DOHH2 (cell line): ENCODE measurements around the gene IGF1R.

Experiments used
- H3F3A ChIP-seq: fragments of 200-600 bp; sonication (generic), shearing (Covaris generic); 2 replicates; pipeline ENCODE4 v1.6.0; 2016; ENCODE audit warnings: antibody characterized with exemption, mild to moderate bottlenecking; ENCODE audit not compliant: control insufficient read depth, insufficient read depth
- H3K27ac ChIP-seq: fragments of 200-600 bp; sonication (generic); 2 replicates; pipeline ENCODE4 v1.5.1; 2014; ENCODE audit warnings: low read depth, mild to moderate bottlenecking, low read length, moderate library complexity
- H3K27me3 ChIP-seq: fragments of 200-600 bp; sonication (generic); 2 replicates; pipeline ENCODE4 v1.6.1; 2014; ENCODE audit warnings: mild to moderate bottlenecking, low read length, mixed read lengths; ENCODE audit not compliant: control insufficient read depth
- H3K36me3 ChIP-seq: fragments of 200-600 bp; sonication (generic); 2 replicates; pipeline ENCODE4 v1.6.1; 2014; ENCODE audit warnings: mild to moderate bottlenecking, low read length, moderate library complexity, mixed read lengths; ENCODE audit not compliant: control insufficient read depth
- H3K4me1 ChIP-seq: fragments of 200-600 bp; sonication (generic); 2 replicates; pipeline ENCODE4 v1.6.1; 2014; ENCODE audit warnings: mild to moderate bottlenecking, low read length, mixed read lengths; ENCODE audit not compliant: control insufficient read depth
- H3K4me2 ChIP-seq: fragments of 200-600 bp; sonication (generic); 2 replicates; pipeline ENCODE4 v1.6.0; 2014; ENCODE audit warnings: mild to moderate bottlenecking, low read length, moderate library complexity
- H3K4me3 ChIP-seq: fragments of 200-600 bp; sonication (generic); 2 replicates; pipeline ENCODE4 v1.5.1; 2014; ENCODE audit warnings: mild to moderate bottlenecking, low read length, mixed read lengths
- H3K79me2 ChIP-seq: fragments of 200-600 bp; sonication (generic); 2 replicates; pipeline ENCODE4 v1.6.1; 2014; ENCODE audit warnings: mild to moderate bottlenecking, low read length, mixed read lengths; ENCODE audit not compliant: control insufficient read depth
- H3K9me2 ChIP-seq: fragments of 200-600 bp; sonication (generic); replicated peaks from 2 replicates; pipeline ENCODE4 v1.6.1; 2014; ENCODE audit warnings: mild to moderate bottlenecking, low read length, mixed read lengths; ENCODE audit not compliant: control insufficient read depth
- H3K9me3 ChIP-seq: fragments of 200-600 bp; sonication (generic); 2 replicates; pipeline ENCODE4 v1.6.1; 2014; ENCODE audit warnings: antibody characterized with exemption, low read length, mixed read lengths; ENCODE audit not compliant: control insufficient read depth, insufficient read depth
- H4K20me1 ChIP-seq: fragments of 200-600 bp; sonication (generic); 2 replicates; pipeline ENCODE4 v1.6.0; 2014; ENCODE audit warnings: low read depth, mild to moderate bottlenecking, antibody characterized with exemption, low read length, moderate library complexity; ENCODE audit not compliant: control insufficient read depth, insufficient read depth
- EZH2phosphoT487 ChIP-seq: fragments of 200-600 bp; sonication (generic); IDR thresholded peaks from 2 replicates; pipeline ENCODE4 v1.6.1; 2017; ENCODE audit warnings: borderline replicate concordance, mild to moderate bottlenecking, antibody characterized with exemption, low read length, moderate library complexity, mixed read lengths
- TF ChIP-seq, protein P1 (sequence below): fragments of 200-600 bp; sonication (generic); IDR thresholded peaks from one replicate; pipeline ENCODE4 v1.5.1; 2014; ENCODE audit warnings: antibody characterized with exemption, mild to moderate bottlenecking, low read depth, low read length; ENCODE audit not compliant: poor library complexity, severe bottlenecking

The IGF1R gene

GRCh38 chr15:98714922-98715321, 66.6 kb downstream of the IGF1R start:
- H3K36me3 ChIP-seq, result no peaks in the 10 kb centered on the region
- H3K27me3 ChIP-seq, result no peaks in the 10 kb centered on the region
- H3K4me1 ChIP-seq, result peaks cover 7% of the 10 kb centered on the region
- TF ChIP-seq, protein P1, sequence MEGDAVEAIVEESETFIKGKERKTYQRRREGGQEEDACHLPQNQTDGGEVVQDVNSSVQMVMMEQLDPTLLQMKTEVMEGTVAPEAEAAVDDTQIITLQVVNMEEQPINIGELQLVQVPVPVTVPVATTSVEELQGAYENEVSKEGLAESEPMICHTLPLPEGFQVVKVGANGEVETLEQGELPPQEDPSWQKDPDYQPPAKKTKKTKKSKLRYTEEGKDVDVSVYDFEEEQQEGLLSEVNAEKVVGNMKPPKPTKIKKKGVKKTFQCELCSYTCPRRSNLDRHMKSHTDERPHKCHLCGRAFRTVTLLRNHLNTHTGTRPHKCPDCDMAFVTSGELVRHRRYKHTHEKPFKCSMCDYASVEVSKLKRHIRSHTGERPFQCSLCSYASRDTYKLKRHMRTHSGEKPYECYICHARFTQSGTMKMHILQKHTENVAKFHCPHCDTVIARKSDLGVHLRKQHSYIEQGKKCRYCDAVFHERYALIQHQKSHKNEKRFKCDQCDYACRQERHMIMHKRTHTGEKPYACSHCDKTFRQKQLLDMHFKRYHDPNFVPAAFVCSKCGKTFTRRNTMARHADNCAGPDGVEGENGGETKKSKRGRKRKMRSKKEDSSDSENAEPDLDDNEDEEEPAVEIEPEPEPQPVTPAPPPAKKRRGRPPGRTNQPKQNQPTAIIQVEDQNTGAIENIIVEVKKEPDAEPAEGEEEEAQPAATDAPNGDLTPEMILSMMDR, result no peak
- TF ChIP-seq EZH2phosphoT487, result no peak
- no peaks in the 10 kb centered on the region for H3F3A ChIP-seq
- no peaks in the 10 kb centered on the region for H3K9me3 ChIP-seq
- no peak overlapping the region for H3K4me3 ChIP-seq
- 0 out of 2 replicates have a peak, but pooled peaks cover 3% of the 10 kb centered on the region for H4K20me1 ChIP-seq
- H3K27ac ChIP-seq, result no peak overlapping the region
- peaks cover 4% of the 10 kb centered on the region; the same call in 1 of the 2 replicates for H3K79me2 ChIP-seq
- no peaks in the 10 kb centered on the region for H3K9me2 ChIP-seq
- H3K4me2 ChIP-seq, result no peak overlapping the region

DNA sequence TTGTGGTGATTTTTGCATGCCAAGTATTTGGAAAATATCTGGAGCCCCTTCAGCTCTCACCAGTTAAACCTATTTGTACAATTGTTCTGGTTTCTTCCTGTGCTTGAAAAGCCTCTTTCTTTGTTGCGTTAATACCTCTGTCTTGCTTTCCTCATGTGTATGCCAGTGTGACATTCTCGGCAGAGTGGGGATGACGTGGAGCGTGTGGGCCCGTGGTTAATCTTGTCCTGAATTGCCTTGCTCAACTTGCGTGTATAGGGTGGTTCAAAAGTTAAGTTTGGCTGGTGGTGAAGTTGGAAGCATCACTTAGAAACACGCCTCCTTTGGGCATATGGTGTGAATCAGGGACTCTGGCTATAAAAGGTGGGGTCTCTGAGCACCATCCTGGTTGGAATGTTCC, 67.1 kb downstream of the IGF1R start:
- 0 out of 2 replicates have a peak, but pooled peaks cover 3% of the 10 kb centered on the region for H4K20me1 ChIP-seq
- H3K36me3 ChIP-seq, result no peaks in the 10 kb centered on the region
- no peaks in the 10 kb centered on the region for H3K27me3 ChIP-seq
- no peaks in the 10 kb centered on the region for H3F3A ChIP-seq
- no peak overlapping the region for H3K4me2 ChIP-seq
- peaks cover 7% of the 10 kb centered on the region for H3K4me1 ChIP-seq
- H3K4me3 ChIP-seq, result no peak overlapping the region
- no peak overlapping the region for H3K27ac ChIP-seq
- no peaks in the 10 kb centered on the region for H3K9me2 ChIP-seq
- peaks cover 4% of the 10 kb centered on the region; the same call in 1 of the 2 replicates for H3K79me2 ChIP-seq
- no peak for TF ChIP-seq EZH2phosphoT487
- TF ChIP-seq, protein P1, result no peak
- H3K9me3 ChIP-seq, result no peaks in the 10 kb centered on the region

DNA sequence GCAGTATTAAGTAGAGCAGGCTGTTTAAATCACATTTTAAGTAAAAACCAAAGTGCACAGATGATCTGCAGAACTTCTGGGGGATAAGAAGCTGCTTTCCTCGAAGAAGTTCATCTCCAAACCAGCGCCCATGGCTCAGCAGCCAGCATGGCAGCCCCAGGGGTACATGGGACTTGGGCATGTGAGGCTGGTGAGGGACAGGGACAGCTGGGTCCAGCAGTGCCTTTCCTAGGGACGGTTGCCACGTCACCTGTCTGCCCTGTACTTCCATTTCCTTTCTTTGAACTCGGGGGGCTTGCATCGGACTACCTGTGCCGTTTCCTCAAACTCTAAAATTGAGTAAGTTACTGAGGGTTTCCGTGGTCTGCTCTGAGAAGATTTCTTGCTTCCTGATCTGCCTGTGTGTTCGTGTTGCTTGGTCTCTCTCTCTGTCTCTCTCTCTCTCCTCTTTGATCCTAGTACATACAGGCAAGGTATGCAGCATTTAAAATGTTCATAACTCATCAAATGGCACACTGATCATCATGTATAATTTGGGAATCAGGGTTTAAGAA, 67.6 kb downstream of the IGF1R start:
- no peaks in the 10 kb centered on the region for H3K36me3 ChIP-seq
- H3K4me3 ChIP-seq, result no peak overlapping the region
- H3K9me3 ChIP-seq, result no peaks in the 10 kb centered on the region
- H3K27ac ChIP-seq, result no peak overlapping the region
- H3F3A ChIP-seq, result no peaks in the 10 kb centered on the region
- H3K4me2 ChIP-seq, result no peak overlapping the region
- H3K79me2 ChIP-seq, result peaks cover 4% of the 10 kb centered on the region; the same call in 1 of the 2 replicates
- no peaks in the 10 kb centered on the region for H3K9me2 ChIP-seq
- 0 out of 2 replicates have a peak, but pooled peaks cover 6% of the 10 kb centered on the region for H4K20me1 ChIP-seq
- no peak for TF ChIP-seq EZH2phosphoT487
- TF ChIP-seq, protein P1, result no peak
- H3K27me3 ChIP-seq, result no peaks in the 10 kb centered on the region
- peaks cover 7% of the 10 kb centered on the region for H3K4me1 ChIP-seq
